ENCODE results near the gene SEMA6C.
"Not testable (repeated sequence)": the region's sequence is repeated elsewhere in the genome, so short reads cannot be mapped to it uniquely, and the experiment has no call there.

The SEMA6C gene

GRCh38 chr1:151146412-151147131 is at the start of gene SEMA6C:
Gene SEMA6C (minus strand): TSS chr1:151146631. CDS start chr1:151142621, 4,010 bp downstream.
- DNase-seq = peak; percentile 98

GRCh38 chr1:151194894-151195594 is 48.6 kb upstream of the SEMA6C start:
- DNase-seq = not testable (repeated sequence)

- DNase-seq = no peak
These were observed 47.4 kb upstream of the SEMA6C start for GRCh38 chr1:151193856-151194255.

- no peak for DNase-seq
These were observed 46.9 kb upstream of the SEMA6C start for GRCh38 chr1:151193304-151193703.

- DNase-seq = no peak
These were observed 45.6 kb upstream of the SEMA6C start for GRCh38 chr1:151192047-151192446.

GRCh38 chr1:151189637-151190445 is 43.4 kb upstream of the SEMA6C start, which contains the start of gene VPS72:
Gene VPS72 (minus strand): TSS chr1:151190197. CDS start chr1:151190121, 76 bp downstream.
- DNase-seq = peak; percentile 99

GRCh38 chr1:151188667-151189066 is 42.2 kb upstream of the SEMA6C start:
- not testable (repeated sequence) for DNase-seq

GRCh38 chr1:151187205-151187604 is 40.8 kb upstream of the SEMA6C start:
- DNase-seq = no peak

GRCh38 chr1:151184211-151184610 is 37.8 kb upstream of the SEMA6C start:
- no peak for DNase-seq

GRCh38 chr1:151176514-151177045 is 30.1 kb upstream of the SEMA6C start:
- DNase-seq = no peak

- DNase-seq = no peak
These were observed 29.4 kb upstream of the SEMA6C start, which contains the start of gene TMOD4 for GRCh38 chr1:151175863-151176262. Gene TMOD4 (minus strand): TSS chr1:151175981. CDS start chr1:151174875, 1,106 bp downstream.

GRCh38 chr1:151175041-151175741 is 28.8 kb upstream of the SEMA6C start:
- DNase-seq = no peak

- no peak for DNase-seq
These were observed 24.8 kb upstream of the SEMA6C start for GRCh38 chr1:151171190-151171589.

- no peak for DNase-seq
These were observed 20.7 kb upstream of the SEMA6C start for GRCh38 chr1:151167116-151167515.

- no peak for DNase-seq
These were observed 20.1 kb upstream of the SEMA6C start for GRCh38 chr1:151166505-151166956.

- DNase-seq = peak; percentile 100
These were observed 19.5 kb upstream of the SEMA6C start, which contains the start of the genes LYSMD1 and SCNM1 for GRCh38 chr1:151165738-151166504. Gene LYSMD1 (minus strand): TSS chr1:151165902. CDS start chr1:151165258, 644 bp downstream. Gene SCNM1 (plus strand): TSS chr1:151166144. CDS start chr1:151166153, 9 bp downstream.

GRCh38 chr1:151165281-151165737 is 18.9 kb upstream of the SEMA6C start:
- peak; percentile 79 for DNase-seq

- DNase-seq = peak; percentile 43
These were observed 18.4 kb upstream of the SEMA6C start for GRCh38 chr1:151164732-151165280.

- no peak for DNase-seq
These were observed 12.9 kb upstream of the SEMA6C start for GRCh38 chr1:151159373-151159772.

GRCh38 chr1:151158751-151159251 is 12.4 kb upstream of the SEMA6C start:
- no peak for DNase-seq
